Neuron (in vitro differentiated cells): ENCODE results near the gene TMPRSS9.

Experiments
- H2AFZ ChIP-seq: one replicate; pipeline ENCODE4 v1.6.1; 2013; ENCODE audit warnings: low read depth, mild to moderate bottlenecking, inconsistent platforms, low read length, moderate library complexity
- H3K27me3 ChIP-seq: one replicate; pipeline ENCODE4 v1.6.1; 2013; ENCODE audit warnings: low read length; ENCODE audit not compliant: insufficient read depth
- H3K36me3 ChIP-seq: one replicate; pipeline ENCODE4 v1.6.1; 2013; ENCODE audit warnings: low read length; ENCODE audit not compliant: insufficient read depth
- H3K4me1 ChIP-seq: one replicate; pipeline ENCODE4 v1.6.1; 2013; ENCODE audit warnings: low read length; ENCODE audit not compliant: insufficient read depth
- H3K4me3 ChIP-seq: 2 replicates; pipeline ENCODE4 v1.5.1; 2013; ENCODE audit warnings: mild to moderate bottlenecking, low read length, moderate library complexity
- H3K9me3 ChIP-seq: one replicate; pipeline ENCODE4 v1.6.1; 2013; ENCODE audit warnings: low read length

TMPRSS9 gene

GRCh38 chr19:2359992-2360685, at the start of gene TMPRSS9:
Gene TMPRSS9, plus strand, starts transcription at chr19:2360265. Its CDS starts 29,521 bp downstream, at chr19:2389786.
- no peaks in the 10 kb centered on the region for H3K4me1 ChIP-seq
- no peak within 1 kb of the TSS for H2AFZ ChIP-seq
- no peaks in the 10 kb centered on the region for H3K9me3 ChIP-seq
- no peak within 1 kb of the TSS for H3K4me3 ChIP-seq
- peaks cover 7% of the 10 kb centered on the region for H3K27me3 ChIP-seq
- no peaks in the 10 kb centered on the region for H3K36me3 ChIP-seq

GRCh38 chr19:2311093-2311492, 49.0 kb upstream of the TMPRSS9 start:
- H3K9me3 ChIP-seq: no peaks in the 10 kb centered on the region
- H2AFZ ChIP-seq: no peak overlapping the region
- no peak overlapping the region for H3K4me3 ChIP-seq
- H3K36me3 ChIP-seq: no peaks in the 10 kb centered on the region
- no peaks in the 10 kb centered on the region for H3K4me1 ChIP-seq
- peaks cover 34% of the 10 kb centered on the region for H3K27me3 ChIP-seq

- Histone ChIP-seq H3K27me3 (peaks cover 19% of the 10 kb centered on the region), H3K4me3 (no peak overlapping the region), H3K9me3 (no peaks in the 10 kb centered on the region)
These were observed 47.1 kb upstream of the TMPRSS9 start for GRCh38 chr19:2312820-2313501.

GRCh38 chr19:2315121-2315817, 44.8 kb upstream of the TMPRSS9 start:
- H3K4me3 ChIP-seq: no peak overlapping the region
- H3K9me3 ChIP-seq: no peaks in the 10 kb centered on the region
- no peak overlapping the region for H2AFZ ChIP-seq
- H3K4me1 ChIP-seq: peaks cover 12% of the 10 kb centered on the region
- peaks cover 2% of the 10 kb centered on the region for H3K27me3 ChIP-seq
- no peaks in the 10 kb centered on the region for H3K36me3 ChIP-seq

More at GRCh38 chr19:2312820-2313501, 47.1 kb upstream of the TMPRSS9 start:
- H3K36me3 ChIP-seq: no peaks in the 10 kb centered on the region
- peaks cover 6% of the 10 kb centered on the region for H3K4me1 ChIP-seq
- H2AFZ ChIP-seq: no peak overlapping the region

- Histone ChIP-seq H2AFZ (no peak overlapping the region), H3K4me1 (peaks cover 12% of the 10 kb centered on the region), H3K4me3 (no peak overlapping the region), H3K9me3 (no peaks in the 10 kb centered on the region), H3K27me3 (no peaks in the 10 kb centered on the region), H3K36me3 (no peaks in the 10 kb centered on the region)
These were observed 44.2 kb upstream of the TMPRSS9 start for GRCh38 chr19:2315818-2316353.

- Histone ChIP-seq H3K4me1 (peaks cover 12% of the 10 kb centered on the region), H3K27me3 (no peaks in the 10 kb centered on the region), H3K36me3 (peaks cover 7% of the 10 kb centered on the region), H2AFZ (no peak overlapping the region), H3K4me3 (no peak overlapping the region), H3K9me3 (no peaks in the 10 kb centered on the region)
These were observed 42.8 kb upstream of the TMPRSS9 start for GRCh38 chr19:2317300-2317699.

GRCh38 chr19:2317756-2318155, 42.3 kb upstream of the TMPRSS9 start:
- Histone ChIP-seq H3K4me3 (no peak overlapping the region), H2AFZ (no peak overlapping the region), H3K36me3 (peaks cover 11% of the 10 kb centered on the region), H3K4me1 (peaks cover 12% of the 10 kb centered on the region), H3K27me3 (no peaks in the 10 kb centered on the region), H3K9me3 (no peaks in the 10 kb centered on the region)

GRCh38 chr19:2318923-2319322, 41.1 kb upstream of the TMPRSS9 start:
- Histone ChIP-seq H3K9me3 (no peaks in the 10 kb centered on the region), H2AFZ (no peak overlapping the region), H3K27me3 (no peaks in the 10 kb centered on the region), H3K4me1 (peaks cover 12% of the 10 kb centered on the region), H3K36me3 (peaks cover 20% of the 10 kb centered on the region), H3K4me3 (no peak overlapping the region)

GRCh38 chr19:2319551-2319950, 40.5 kb upstream of the TMPRSS9 start:
- Histone ChIP-seq H3K4me1 (peaks cover 14% of the 10 kb centered on the region), H2AFZ (no peak overlapping the region), H3K27me3 (no peaks in the 10 kb centered on the region), H3K36me3 (peaks cover 26% of the 10 kb centered on the region), H3K4me3 (no peak overlapping the region), H3K9me3 (no peaks in the 10 kb centered on the region)

GRCh38 chr19:2320049-2320448, 40.0 kb upstream of the TMPRSS9 start:
- Histone ChIP-seq H3K36me3 (peaks cover 31% of the 10 kb centered on the region), H2AFZ (no peak overlapping the region), H3K4me3 (no peak overlapping the region), H3K4me1 (peaks cover 16% of the 10 kb centered on the region), H3K9me3 (no peaks in the 10 kb centered on the region), H3K27me3 (no peaks in the 10 kb centered on the region)

- no peaks in the 10 kb centered on the region for H3K27me3 ChIP-seq
- no peak overlapping the region for H2AFZ ChIP-seq
- H3K9me3 ChIP-seq: no peaks in the 10 kb centered on the region
- H3K36me3 ChIP-seq: peaks cover 34% of the 10 kb centered on the region
- H3K4me1 ChIP-seq: peaks cover 16% of the 10 kb centered on the region
- H3K4me3 ChIP-seq: no peak overlapping the region
These were observed 39.1 kb upstream of the TMPRSS9 start for GRCh38 chr19:2320939-2321338.

- Histone ChIP-seq H3K4me3 (no peak overlapping the region), H3K27me3 (no peaks in the 10 kb centered on the region), H2AFZ (no peak overlapping the region), H3K9me3 (no peaks in the 10 kb centered on the region), H3K36me3 (peaks cover 37% of the 10 kb centered on the region), H3K4me1 (peaks cover 11% of the 10 kb centered on the region)
These were observed 38.3 kb upstream of the TMPRSS9 start for GRCh38 chr19:2321565-2322283.
